Lower leg skin (tissue), 3 donors: ENCODE data around the gene SEC61A1.

Source experiments
- POLR2A ChIP-seq, 2 donors: fragments of 450-650 bp; IDR thresholded peaks; one replicate each; pipeline ENCODE4 v1.6.1; 2016 to 2017; ENCODE audit warnings: antibody characterized with exemption in 2 of 2, mild to moderate bottlenecking in 1 of 2, moderate library complexity in 1 of 2
- TF ChIP-seq, protein P1 (sequence below), 3 donors: fragments of 450-650 bp; IDR thresholded peaks; one replicate each; pipeline ENCODE4 v1.5.1; 2016; ENCODE audit warnings: antibody characterized with exemption in 3 of 3, mild to moderate bottlenecking in 3 of 3, moderate library complexity in 2 of 3

DNA sequence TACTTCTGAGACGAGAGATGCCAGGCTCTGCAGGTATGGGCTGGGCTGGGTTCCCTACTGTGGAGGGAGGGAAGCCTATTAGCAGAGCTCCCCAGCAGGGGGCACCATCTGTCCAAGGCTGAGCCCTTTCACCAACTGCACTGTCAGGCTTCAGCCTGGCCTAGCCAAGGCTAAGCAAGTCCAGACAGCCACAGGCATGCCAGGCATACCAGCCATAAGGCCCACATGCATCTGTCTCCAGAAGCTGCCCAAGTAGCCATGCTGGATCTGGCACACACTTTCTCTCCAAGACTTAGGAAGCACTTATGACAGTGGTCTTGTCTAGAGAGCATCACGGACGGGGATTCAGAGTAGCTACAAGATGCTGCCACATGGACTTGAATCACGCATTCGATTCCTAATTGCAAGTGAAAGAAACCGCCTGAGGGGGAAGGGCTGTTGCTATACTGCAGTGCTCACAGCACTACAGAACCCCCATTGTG lies 43.0 kb downstream of the SEC61A1 start:
- no peak for TF ChIP-seq POLR2A (IDR thresholded peaks at IDR 0.05)
- TF ChIP-seq, protein P1, sequence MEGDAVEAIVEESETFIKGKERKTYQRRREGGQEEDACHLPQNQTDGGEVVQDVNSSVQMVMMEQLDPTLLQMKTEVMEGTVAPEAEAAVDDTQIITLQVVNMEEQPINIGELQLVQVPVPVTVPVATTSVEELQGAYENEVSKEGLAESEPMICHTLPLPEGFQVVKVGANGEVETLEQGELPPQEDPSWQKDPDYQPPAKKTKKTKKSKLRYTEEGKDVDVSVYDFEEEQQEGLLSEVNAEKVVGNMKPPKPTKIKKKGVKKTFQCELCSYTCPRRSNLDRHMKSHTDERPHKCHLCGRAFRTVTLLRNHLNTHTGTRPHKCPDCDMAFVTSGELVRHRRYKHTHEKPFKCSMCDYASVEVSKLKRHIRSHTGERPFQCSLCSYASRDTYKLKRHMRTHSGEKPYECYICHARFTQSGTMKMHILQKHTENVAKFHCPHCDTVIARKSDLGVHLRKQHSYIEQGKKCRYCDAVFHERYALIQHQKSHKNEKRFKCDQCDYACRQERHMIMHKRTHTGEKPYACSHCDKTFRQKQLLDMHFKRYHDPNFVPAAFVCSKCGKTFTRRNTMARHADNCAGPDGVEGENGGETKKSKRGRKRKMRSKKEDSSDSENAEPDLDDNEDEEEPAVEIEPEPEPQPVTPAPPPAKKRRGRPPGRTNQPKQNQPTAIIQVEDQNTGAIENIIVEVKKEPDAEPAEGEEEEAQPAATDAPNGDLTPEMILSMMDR (IDR thresholded peaks at IDR 0.05): no peak
